T follicular helper cell (primary cell): Measurements from ENCODE around the gene MSX1.

Experiments
- DNase-seq: peaks from one replicate; pipeline ENCODE4 v3.0.0-alpha.2; 2020; ENCODE audit warnings: low read depth

Gene MSX1

DNA sequence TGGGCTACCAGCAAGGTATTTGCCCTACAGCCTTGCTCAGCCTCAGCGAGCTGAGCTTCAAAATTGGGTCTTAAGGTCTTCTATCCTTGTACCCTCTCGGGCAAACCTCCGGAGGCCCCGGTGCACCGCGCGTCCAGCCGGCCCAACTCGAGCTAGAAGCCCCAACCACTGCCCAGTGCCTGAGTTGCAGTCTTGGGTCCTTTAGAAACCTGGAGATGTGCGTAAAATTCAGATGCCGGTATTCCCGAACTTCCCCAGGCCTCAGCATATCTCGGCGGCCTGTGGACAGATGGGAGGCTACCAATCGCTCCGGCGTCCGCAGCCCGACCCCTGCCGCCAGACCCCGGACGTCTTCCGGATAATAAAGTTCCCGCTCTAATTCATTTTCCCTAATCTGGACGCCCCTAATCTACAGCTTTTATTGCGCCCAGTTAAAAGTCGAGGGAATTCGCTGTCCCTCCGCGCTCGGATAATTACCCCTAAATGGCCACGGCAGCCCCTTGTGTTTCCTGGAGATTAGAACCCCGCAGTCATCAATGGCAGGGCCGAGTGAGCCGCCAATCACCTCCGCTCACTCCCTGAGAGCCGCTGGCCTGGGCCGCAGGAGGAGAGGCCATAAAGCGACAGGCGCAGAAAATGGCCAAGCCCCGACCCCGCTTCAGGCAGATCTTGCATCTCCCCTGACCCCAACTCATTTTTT, 1.5 kb upstream of the MSX1 start:
- DNase-seq, result no peak

DNA sequence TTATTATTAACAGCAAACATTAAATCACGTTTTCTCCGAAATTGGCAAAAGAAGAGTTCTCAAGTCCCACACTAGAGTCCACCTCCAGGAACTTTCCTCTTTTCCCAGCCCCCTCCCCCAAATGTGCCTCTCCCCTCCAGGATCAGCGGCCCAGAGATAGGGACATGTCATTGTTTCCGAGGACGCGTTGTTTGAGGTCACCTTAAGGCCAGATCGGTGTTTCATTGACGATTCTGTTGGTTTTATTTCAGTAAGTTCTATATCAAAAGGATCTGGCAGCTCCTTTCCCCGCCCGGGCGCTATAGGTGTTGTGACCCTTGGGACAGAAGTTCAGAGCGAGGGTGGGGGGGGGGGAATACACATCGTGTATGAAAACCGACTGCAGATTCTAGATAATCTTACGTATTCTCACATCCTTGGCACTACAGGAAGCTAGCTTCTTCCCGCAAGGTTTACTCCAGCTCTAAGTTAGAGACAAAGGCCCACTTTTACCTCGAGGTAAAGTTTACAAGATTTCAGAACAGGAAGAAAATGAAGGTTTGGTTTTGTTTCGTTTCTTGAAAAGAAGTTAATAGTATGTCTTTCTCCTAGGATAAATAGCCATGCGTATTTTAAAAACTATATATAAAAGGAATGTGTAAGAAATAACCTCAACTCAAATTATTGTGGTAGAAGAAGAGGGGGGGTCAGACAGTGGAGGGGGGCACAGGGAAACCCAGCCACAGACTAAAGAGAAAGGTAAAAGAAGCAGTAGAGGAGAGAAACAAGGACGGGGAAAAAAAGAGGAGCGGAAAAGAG, 739 bp upstream of the MSX1 start:
- no peak for DNase-seq

DNA sequence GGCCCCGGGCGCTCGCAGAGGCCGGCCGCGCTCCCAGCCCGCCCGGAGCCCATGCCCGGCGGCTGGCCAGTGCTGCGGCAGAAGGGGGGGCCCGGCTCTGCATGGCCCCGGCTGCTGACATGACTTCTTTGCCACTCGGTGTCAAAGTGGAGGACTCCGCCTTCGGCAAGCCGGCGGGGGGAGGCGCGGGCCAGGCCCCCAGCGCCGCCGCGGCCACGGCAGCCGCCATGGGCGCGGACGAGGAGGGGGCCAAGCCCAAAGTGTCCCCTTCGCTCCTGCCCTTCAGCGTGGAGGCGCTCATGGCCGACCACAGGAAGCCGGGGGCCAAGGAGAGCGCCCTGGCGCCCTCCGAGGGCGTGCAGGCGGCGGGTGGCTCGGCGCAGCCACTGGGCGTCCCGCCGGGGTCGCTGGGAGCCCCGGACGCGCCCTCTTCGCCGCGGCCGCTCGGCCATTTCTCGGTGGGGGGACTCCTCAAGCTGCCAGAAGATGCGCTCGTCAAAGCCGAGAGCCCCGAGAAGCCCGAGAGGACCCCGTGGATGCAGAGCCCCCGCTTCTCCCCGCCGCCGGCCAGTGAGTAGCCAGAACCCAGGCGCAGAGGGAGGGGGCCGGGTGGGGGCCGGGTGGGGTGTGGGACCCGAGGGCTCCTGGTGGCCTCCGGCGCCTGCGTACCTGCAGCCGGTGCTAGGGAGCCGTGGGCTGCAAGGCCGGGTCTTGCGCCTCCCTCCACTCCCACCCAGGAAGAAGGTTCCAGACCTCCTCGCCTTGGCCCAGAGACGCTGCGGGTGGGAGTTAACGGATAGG, 534 bp downstream of the MSX1 start:
- no peak for DNase-seq

DNA sequence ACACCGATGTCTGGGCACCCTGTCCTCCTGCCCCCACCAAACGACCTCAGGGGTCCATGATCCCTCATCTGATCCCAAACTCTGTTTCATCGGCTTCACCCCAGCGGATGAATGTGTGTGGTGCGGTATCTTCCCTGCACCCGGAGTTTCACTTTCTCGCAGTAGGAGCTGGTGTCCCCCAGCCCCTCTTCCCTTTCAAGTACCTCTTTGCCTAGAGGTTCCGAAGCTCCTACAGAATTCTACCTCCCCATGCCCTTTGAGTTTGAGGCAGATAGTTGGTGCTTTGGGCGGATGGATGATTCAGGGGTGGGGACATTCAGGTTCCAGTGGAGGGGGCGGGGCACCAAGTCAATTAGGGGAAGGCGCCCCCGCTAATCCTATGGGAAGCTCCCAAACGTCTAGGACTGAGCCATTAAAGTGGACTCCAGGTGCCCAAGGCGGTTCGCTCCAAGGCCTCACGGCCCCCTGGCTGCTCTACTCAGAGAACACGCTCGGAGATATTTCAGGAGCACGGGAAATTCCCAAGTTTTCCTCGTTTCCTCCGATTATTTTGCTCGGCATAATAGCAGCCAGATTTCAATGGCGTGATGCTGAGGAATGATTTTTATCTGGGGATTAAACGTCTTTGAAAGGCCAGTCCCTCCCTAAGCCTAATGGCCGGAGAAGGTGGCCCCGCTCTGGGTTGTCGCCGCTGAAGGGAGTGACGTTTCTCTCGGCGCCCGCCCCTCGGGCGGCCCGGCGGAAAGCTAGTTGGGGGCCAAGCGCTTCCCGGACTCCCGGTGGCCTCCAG, 1.3 kb downstream of the MSX1 start:
- DNase-seq, result no peak

DNA sequence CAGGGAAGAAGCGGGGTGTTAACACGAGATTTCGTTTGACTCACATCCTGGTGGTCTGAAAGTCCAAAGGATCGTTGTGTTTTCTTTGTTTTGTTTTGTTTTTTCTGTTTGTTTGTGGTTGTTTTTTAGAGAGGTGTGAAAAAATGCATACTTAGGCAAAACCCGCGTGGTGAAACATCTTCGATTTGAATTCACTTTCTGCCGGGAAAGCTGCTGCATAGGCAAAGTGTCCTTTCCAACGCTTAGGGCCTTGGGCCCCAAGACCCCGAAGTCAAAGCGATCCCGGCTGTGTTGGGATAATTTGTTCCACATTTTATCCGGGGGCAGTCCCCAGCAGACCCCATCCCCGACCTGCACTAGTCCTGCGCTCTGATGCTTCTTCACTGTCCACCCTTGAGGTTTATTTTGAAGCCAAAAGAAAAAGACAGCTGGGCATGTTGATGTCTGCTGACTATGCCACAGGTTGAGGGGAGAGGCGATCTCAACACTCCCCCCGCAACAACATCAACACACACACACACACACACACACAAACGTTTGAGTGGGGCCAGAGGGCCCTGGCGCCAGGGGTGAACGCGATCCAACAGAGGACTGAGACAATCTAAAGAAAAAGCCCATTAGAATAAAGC, 2.0 kb downstream of the MSX1 start:
- no peak for DNase-seq

GRCh38 chr4:4862071-4862551, 2.6 kb downstream of the MSX1 start:
- DNase-seq, result no peak

DNA sequence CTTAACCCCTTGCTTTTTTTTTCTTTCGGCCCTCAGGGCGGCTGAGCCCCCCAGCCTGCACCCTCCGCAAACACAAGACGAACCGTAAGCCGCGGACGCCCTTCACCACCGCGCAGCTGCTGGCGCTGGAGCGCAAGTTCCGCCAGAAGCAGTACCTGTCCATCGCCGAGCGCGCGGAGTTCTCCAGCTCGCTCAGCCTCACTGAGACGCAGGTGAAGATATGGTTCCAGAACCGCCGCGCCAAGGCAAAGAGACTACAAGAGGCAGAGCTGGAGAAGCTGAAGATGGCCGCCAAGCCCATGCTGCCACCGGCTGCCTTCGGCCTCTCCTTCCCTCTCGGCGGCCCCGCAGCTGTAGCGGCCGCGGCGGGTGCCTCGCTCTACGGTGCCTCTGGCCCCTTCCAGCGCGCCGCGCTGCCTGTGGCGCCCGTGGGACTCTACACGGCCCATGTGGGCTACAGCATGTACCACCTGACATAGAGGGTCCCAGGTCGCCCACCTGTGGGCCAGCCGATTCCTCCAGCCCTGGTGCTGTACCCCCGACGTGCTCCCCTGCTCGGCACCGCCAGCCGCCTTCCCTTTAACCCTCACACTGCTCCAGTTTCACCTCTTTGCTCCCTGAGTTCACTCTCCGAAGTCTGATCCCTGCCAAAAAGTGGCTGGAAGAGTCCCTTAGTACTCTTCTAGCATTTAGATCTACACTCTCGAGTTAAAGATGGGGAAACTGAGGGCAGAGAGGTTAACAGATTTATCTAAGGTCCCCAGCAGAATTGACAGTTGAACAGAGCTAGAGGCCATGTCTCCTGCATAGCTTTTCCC, 3.4 kb downstream of the MSX1 start:
- DNase-seq, result no peak

DNA sequence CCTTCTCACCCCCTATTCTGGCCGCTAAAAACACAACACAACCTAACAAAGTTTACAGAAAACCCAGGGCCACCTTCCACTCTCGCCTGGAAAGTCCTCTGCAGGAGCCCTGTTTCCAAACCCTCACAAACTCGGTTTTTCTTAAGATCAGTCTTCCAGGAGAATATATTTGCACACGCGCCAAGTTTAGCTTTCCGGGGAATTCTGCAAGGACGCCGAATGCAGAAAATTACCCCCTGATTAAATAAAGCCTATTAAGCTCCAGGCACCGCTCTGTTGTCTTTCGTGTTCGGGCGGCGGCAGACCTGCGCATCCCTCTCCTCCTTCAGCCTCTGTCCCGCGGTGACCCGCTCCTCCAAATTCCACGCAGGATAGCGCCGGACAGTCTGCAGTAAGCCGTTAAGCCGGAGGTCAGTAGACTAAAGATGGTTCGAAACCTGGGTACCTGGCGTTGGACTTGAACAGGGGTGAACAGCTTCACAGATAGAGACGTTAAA, 5.0 kb downstream of the MSX1 start:
- no peak for DNase-seq

GRCh38 chr4:4864940-4865704, 5.7 kb downstream of the MSX1 start:
- no peak for DNase-seq

DNA sequence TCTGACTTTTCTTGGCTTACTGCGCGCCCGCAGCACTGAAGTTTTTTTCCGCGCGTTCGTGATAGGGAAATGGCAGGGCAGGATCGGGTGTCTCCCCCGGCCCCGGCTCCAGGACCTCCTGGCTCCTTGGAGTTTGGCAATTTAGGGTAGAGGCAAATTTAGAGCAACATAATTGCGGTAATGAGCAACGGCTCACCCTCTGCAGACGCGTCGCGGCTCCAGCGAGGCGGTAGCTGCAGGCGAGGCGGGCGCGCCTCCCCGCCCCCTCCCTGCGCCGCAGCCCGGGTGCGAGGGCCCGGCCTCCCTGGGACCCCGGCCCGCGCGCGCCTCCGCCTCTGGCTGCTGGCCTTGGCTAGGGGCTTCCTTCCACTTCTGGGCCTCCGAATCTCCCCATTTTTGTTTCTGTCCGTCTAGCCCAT, 6.2 kb downstream of the MSX1 start:
- no peak for DNase-seq

- DNase-seq, result no peak
These were observed 6.8 kb downstream of the MSX1 start for GRCh38 chr4:4866124-4866865.

- no peak for DNase-seq
These were observed 7.5 kb downstream of the MSX1 start for GRCh38 chr4:4866866-4867374.

DNA sequence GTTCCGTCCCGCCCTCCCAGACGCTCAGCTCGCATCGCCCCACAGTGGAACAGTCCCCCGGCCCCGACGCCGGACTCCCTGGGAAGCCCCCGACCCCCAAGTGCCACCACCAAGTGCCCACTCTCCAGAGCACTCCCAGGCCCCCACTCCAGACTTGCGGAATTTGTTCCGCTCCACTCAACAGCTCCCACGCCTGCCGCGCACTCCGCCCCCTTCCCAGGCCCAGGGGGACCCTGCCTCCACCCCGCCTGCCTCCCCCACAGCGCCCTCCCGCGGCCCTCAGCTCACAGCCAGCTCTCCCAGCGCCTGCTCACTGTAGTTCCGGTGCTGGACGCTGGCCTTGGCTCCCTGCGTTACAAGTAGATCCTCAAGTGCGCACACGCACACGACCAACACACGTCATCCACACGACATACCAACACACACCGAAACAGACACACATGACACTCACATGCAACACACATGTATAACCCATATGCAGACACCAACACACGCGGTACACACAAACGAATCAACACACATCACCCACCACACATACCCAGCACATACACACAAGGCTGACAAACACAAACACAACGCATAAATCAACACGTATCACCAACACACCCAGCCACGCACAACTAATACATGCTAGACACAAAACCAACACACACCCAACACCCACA, 8.0 kb downstream of the MSX1 start:
- DNase-seq, result no peak

DNA sequence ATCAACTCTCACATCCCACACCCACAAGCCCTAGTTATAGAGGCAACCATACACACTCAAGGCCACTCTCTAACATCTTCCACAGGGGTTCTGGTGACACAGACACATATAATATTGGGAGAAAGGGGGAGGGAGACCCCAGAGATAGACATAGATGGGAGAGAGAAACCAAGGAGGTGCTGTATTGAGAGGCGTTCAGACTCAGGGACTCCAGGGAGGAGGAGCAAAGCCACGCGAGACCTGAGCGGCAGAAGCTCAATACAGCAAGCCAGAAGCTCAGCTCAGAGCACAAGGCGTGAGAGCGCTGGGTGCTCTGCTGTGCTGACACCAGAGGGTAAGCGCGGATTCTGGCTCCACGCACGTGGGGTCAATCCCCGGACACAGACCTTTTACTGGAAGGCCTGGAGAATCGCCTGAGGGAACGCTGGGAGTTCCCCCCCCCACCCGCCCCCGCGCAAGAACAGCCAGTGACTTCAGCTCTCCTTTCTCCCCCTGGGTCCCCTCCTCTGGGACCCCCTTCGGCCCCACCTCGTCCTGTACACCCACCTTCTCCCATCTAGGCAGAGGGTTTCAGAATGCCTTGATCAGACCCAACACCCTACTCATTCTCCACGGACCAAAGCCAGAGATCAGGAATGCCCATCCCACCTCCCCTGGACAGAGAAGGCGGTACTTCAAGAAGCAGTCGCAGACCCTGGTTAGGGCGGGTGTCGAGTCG, 8.7 kb downstream of the MSX1 start:
- no peak for DNase-seq

- no peak for DNase-seq
These were observed 9.6 kb downstream of the MSX1 start for GRCh38 chr4:4868758-4869723.
